PC-9 (cell line): ENCODE measurements around the gene MC2R. TPM values are rescaled to one million over a fixed set of nuclear protein-coding genes. Genes with fewer than 3 reads are reported as not detected.
A peak's percentile ranks its signal among the peaks of the same experiment; 100 is the strongest.

ENCODE experiments used
- BruUV-seq: library from RNA; stranded (reverse); fragments of 400-500 nt; replicated peaks from 2 replicates; lab custom pipeline; 2021; lab: Mats Ljungman, UMichigan
- CTCF ChIA-PET: fragments of 300-600 bp; sonication (Branson Sonifier 250); formaldehyde crosslinking; loops from one replicate; lab custom pipeline; 2022; ENCODE audit warnings: antibody characterized with exemption; lab: Charles Lee
- POLR2A ChIA-PET: fragments of 300-600 bp; sonication (Branson Sonifier 250); formaldehyde crosslinking; loops from one replicate; lab custom pipeline; 2022; ENCODE audit warnings: antibody characterized with exemption; ENCODE audit not compliant: unreplicated experiment; lab: Charles Lee
- DNase-seq, 2 experiments: peaks; one replicate each; pipeline versions ENCODE4 v3.0.0 to v3.0.0-alpha.2; 2015 to 2022; ENCODE audit warnings: mixed read lengths in 1 of 2
- H2AFZ ChIP-seq: fragments of 200-600 bp; sonication (generic); 2 replicates; pipeline ENCODE4 v1.8.1; 2017; ENCODE audit warnings: antibody characterized with exemption
- H3F3A ChIP-seq: fragments of 200-600 bp; sonication (generic); 2 replicates; pipeline ENCODE4 v1.8.1; 2017; ENCODE audit warnings: antibody characterized with exemption, mild to moderate bottlenecking, low read depth; ENCODE audit not compliant: insufficient read depth
- H3K27ac ChIP-seq: fragments of 200-600 bp; sonication (generic); 2 replicates; pipeline ENCODE4 v1.6.1; 2016; ENCODE audit warnings: mixed run types
- H3K27me3 ChIP-seq: fragments of 200-600 bp; sonication (generic); 2 replicates; pipeline ENCODE4 v1.6.1; 2016; ENCODE audit warnings: low read depth, mixed run types; ENCODE audit not compliant: insufficient read depth
- H3K36me3 ChIP-seq: fragments of 200-600 bp; sonication (generic); 2 replicates; pipeline ENCODE4 v1.6.1; 2016; ENCODE audit warnings: low read depth, mixed run types
- H3K4me1 ChIP-seq: fragments of 200-600 bp; sonication (generic); replicated peaks from 2 replicates; pipeline ENCODE4 v1.6.1; 2016; ENCODE audit warnings: mixed run types; ENCODE audit not compliant: insufficient read depth
- H3K4me2 ChIP-seq: fragments of 200-600 bp; sonication (generic); 2 replicates; pipeline ENCODE4 v1.6.1; 2017; ENCODE audit warnings: mixed run types
- H3K4me3 ChIP-seq: fragments of 200-600 bp; sonication (generic); 2 replicates; pipeline ENCODE4 v1.6.1; 2016; ENCODE audit warnings: mixed run types
- H3K79me2 ChIP-seq: fragments of 200-600 bp; sonication (generic); 2 replicates; pipeline ENCODE4 v1.6.1; 2017; ENCODE audit warnings: low read depth, mixed run types
- H3K9me2 ChIP-seq: fragments of 200-600 bp; sonication (generic); 2 replicates; pipeline ENCODE4 v1.8.1; 2017; ENCODE audit warnings: mild to moderate bottlenecking; ENCODE audit not compliant: insufficient read depth
- H3K9me3 ChIP-seq: fragments of 200-600 bp; sonication (generic); 2 replicates; pipeline ENCODE4 v1.8.1; 2016; ENCODE audit warnings: low read depth; ENCODE audit not compliant: insufficient read depth
- H4K20me1 ChIP-seq: fragments of 200-600 bp; sonication (generic); 2 replicates; pipeline ENCODE4 v1.8.1; 2017; ENCODE audit not compliant: insufficient read depth
- CTCF ChIP-seq: fragments of 200-600 bp; sonication (generic); conservative IDR thresholded peaks from 2 replicates; pipeline ENCODE4 v1.6.1; 2017; ENCODE audit warnings: mixed run types, antibody characterized with exemption, mild to moderate bottlenecking, moderate library complexity
- EZH2 ChIP-seq: fragments of 200-600 bp; sonication (generic); IDR thresholded peaks from 2 replicates; pipeline ENCODE4 v1.8.0; 2017; ENCODE audit warnings: antibody characterized with exemption, low read depth
- intact Hi-C: fragments of 100-400 bp; cut with micrococcal nuclease; formaldehyde crosslinking; loops from one replicate; pipeline ENCODE4 v1.10.0; 2022; ENCODE audit not compliant: unreplicated experiment
- total RNA-seq: library from RNA; stranded (reverse); gene quantifications from 2 replicates; pipeline ENCODE4 v1.2.3, GENCODE V29; 2021

MC2R gene
- total RNA-seq, 1 experiment from 2014 or later: not detected

- no TSS peak for BruUV-seq
- Histone ChIP-seq H4K20me1 (no peaks in the 10 kb centered on the region), H3K36me3 (no peaks in the 10 kb centered on the region), H3K79me2 (no peaks in the 10 kb centered on the region), H3K9me2 (no peaks in the 10 kb centered on the region), H3K4me3 (no peak overlapping the region), H3F3A (no peaks in the 10 kb centered on the region), H3K9me3 (no peaks in the 10 kb centered on the region), H3K27ac (no peak overlapping the region), H2AFZ (no peak overlapping the region), H3K4me1 (no peaks in the 10 kb centered on the region), H3K27me3 (peaks cover 47% of the 10 kb centered on the region), H3K4me2 (no peak overlapping the region)
- DNase-seq: peak in 1 of 2 experiments; percentile 44
- CTCF ChIA-PET: no interaction called here
- POLR2A ChIA-PET: no interaction called here
- intact Hi-C loops: no loop called here
- no peak for TF ChIP-seq CTCF
- no peak for TF ChIP-seq EZH2
Measured at GRCh38 chr18:13836559-13836958, 78.8 kb downstream of the MC2R start.

- no peak for DNase-seq
- H3K79me2 ChIP-seq: no peaks in the 10 kb centered on the region
- H3K4me1 ChIP-seq: no peaks in the 10 kb centered on the region
- no peaks in the 10 kb centered on the region for H3F3A ChIP-seq
- H4K20me1 ChIP-seq: no peaks in the 10 kb centered on the region
- H3K27me3 ChIP-seq: peaks cover 46% of the 10 kb centered on the region
- intact Hi-C loops: no loop called here
- no peaks in the 10 kb centered on the region for H3K9me2 ChIP-seq
- H3K4me3 ChIP-seq: no peak overlapping the region
- H3K36me3 ChIP-seq: no peaks in the 10 kb centered on the region
- BruUV-seq: no TSS peak
- TF ChIP-seq EZH2 (no peak), CTCF (no peak)
- no peak overlapping the region for H3K4me2 ChIP-seq
- CTCF ChIA-PET: no interaction called here
- no peak overlapping the region for H3K27ac ChIP-seq
- POLR2A ChIA-PET: no interaction called here
- H2AFZ ChIP-seq: no peak overlapping the region
- no peaks in the 10 kb centered on the region for H3K9me3 ChIP-seq
Measured at GRCh38 chr18:13835202-13835601, 80.1 kb downstream of the MC2R start.

- no peaks in the 10 kb centered on the region for H3K9me3 ChIP-seq
- H3K36me3 ChIP-seq: no peaks in the 10 kb centered on the region
- H3K4me1 ChIP-seq: no peaks in the 10 kb centered on the region
- H3K79me2 ChIP-seq: no peaks in the 10 kb centered on the region
- H3K27ac ChIP-seq: no peak overlapping the region
- no peak overlapping the region for H2AFZ ChIP-seq
- no peak overlapping the region for H3K4me3 ChIP-seq
- TF ChIP-seq EZH2 (no peak), CTCF (no peak)
- no peaks in the 10 kb centered on the region for H3K9me2 ChIP-seq
- H3F3A ChIP-seq: no peaks in the 10 kb centered on the region
- H4K20me1 ChIP-seq: no peaks in the 10 kb centered on the region
- CTCF ChIA-PET: no interaction called here
- intact Hi-C loops: no loop called here
- H3K27me3 ChIP-seq: peaks cover 44% of the 10 kb centered on the region
- POLR2A ChIA-PET: no interaction called here
- DNase-seq: peak in 1 of 2 experiments; percentile 54
- no TSS peak for BruUV-seq
- no peak overlapping the region for H3K4me2 ChIP-seq
Measured at GRCh38 chr18:13834496-13835015, 80.8 kb downstream of the MC2R start.

Other genes starting within 250 kb of the MC2R start
- gene FAM210A, start 189.0 kb downstream of the MC2R start, total RNA-seq: 27.3 and 29.3 TPM in 2 replicates
- 32.0 and 48.8 TPM in 2 replicates for gene RNMT, start 188.9 kb downstream of the MC2R start, total RNA-seq
- not detected in 2 replicates for gene MC5R, start 91.4 kb downstream of the MC2R start, total RNA-seq
- 23.8 and 25.8 TPM in 2 replicates for gene ZNF519, start 216.9 kb upstream of the MC2R start, total RNA-seq